ENCODE data around the gene ITPR1.

The ITPR1 gene

DNA sequence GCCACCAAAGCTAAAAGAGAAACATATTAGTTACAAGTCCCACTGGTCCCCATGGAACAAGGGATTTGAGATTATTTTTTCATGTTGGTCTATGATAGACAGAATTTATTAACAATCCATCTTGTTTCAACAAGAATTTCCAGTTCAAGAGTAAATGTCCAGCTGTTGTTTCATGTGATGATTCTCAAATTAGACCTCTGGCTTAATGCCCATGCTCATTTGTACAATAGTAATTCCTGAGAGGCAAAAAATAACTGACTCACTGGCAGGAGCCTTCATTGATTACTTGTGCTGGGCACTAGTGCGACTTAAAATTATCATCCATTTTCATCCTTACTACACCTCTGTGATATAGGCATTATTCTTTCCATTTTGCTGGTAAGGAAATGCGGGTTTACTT is 171.3 kb downstream of the ITPR1 start:
- H3K4me1 Mint-ChIP-seq (ENCODE audit: low read depth): peaks cover 4% of the 10 kb centered on the region
- no peak overlapping the region for H3K27ac Mint-ChIP-seq
- no peak overlapping the region for H3K4me3 Mint-ChIP-seq
- no peaks in the 10 kb centered on the region for H3K27me3 Mint-ChIP-seq
- intact Hi-C loops (cut with micrococcal nuclease): no loop called here
- H3K36me3 Mint-ChIP-seq (ENCODE audit: low read depth): peaks cover 73% of the 10 kb centered on the region
- no peaks in the 10 kb centered on the region for H3K9me3 Mint-ChIP-seq

DNA sequence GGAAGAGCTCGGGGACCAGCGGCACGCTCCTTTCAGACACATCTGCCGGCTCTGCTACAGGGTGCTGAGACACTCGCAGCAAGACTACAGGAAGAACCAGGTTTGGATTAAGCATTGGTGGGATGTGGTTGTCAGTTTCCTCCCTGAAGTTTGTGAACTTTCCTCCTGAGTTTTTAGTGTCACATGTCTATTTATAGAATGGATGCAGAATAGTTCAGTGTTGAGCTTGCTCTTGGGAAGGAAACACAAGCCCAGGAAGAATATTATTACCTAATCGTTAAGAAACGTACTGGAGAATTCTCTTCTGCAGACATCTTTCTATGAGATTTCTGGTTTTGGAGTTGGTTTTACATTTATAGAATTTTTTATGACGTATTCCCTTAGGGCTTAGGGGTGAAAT is 172.0 kb downstream of the ITPR1 start:
- no peaks in the 10 kb centered on the region for H3K27me3 Mint-ChIP-seq
- H3K9me3 Mint-ChIP-seq: no peaks in the 10 kb centered on the region
- H3K27ac Mint-ChIP-seq: no peak overlapping the region
- intact Hi-C loops (cut with micrococcal nuclease): no loop called here
- peaks cover 5% of the 10 kb centered on the region for H3K4me1 Mint-ChIP-seq (ENCODE audit: low read depth)
- no peak overlapping the region for H3K4me3 Mint-ChIP-seq
- H3K36me3 Mint-ChIP-seq (ENCODE audit: low read depth): peaks cover 81% of the 10 kb centered on the region

DNA sequence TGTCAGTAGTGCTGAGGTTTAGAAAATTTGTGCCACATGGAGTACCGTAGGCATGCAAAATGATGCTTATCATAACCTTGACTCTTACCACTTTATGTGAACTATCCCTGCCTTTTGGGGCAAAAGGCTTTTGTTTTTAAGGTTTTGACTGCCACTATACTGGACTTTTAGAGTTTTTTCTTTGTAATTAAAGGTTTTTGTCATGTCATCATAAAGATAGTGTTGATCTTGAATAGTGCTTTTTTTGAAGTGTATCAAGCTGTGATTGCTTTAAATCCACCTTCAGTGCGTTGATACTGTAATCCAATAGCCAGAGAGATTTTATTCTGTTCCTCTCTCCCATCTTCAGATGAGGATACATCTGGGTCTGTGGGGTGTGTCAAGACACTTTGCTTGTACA is 172.9 kb downstream of the ITPR1 start:
- Mint-ChIP-seq H3K9me3 (no peaks in the 10 kb centered on the region), H3K4me1 (ENCODE audit: low read depth) (peaks cover 5% of the 10 kb centered on the region), H3K27ac (no peak overlapping the region), H3K36me3 (ENCODE audit: low read depth) (peaks cover 89% of the 10 kb centered on the region), H3K4me3 (no peak overlapping the region), H3K27me3 (no peaks in the 10 kb centered on the region)
- intact Hi-C loops (cut with micrococcal nuclease): no loop called here

DNA sequence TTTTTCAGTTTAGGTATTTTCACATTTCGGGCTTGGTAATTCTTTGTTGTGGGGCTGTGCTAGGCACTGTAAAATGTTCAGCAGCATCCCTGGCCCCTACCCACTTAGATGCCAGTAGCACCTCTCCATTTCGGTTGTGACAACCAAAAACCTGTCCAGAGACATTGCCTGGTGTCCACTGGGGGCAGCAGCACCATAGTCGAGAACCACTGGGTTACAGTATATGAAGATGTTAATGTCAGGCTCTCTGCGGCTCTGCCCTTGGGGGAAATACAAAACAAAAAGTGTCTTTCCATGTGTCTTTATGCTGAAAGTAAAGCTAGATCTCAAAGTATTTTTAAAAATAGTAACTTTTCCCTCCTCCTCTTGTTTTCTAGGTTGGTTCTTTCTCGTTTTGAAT is 177.2 kb downstream of the ITPR1 start:
- Mint-ChIP-seq H3K36me3 (ENCODE audit: low read depth) (peaks cover 84% of the 10 kb centered on the region), H3K9me3 (no peaks in the 10 kb centered on the region), H3K4me1 (ENCODE audit: low read depth) (peaks cover 5% of the 10 kb centered on the region), H3K4me3 (no peak overlapping the region), H3K27me3 (no peaks in the 10 kb centered on the region), H3K27ac (no peak overlapping the region)
- intact Hi-C loops (cut with micrococcal nuclease): no loop called here

DNA sequence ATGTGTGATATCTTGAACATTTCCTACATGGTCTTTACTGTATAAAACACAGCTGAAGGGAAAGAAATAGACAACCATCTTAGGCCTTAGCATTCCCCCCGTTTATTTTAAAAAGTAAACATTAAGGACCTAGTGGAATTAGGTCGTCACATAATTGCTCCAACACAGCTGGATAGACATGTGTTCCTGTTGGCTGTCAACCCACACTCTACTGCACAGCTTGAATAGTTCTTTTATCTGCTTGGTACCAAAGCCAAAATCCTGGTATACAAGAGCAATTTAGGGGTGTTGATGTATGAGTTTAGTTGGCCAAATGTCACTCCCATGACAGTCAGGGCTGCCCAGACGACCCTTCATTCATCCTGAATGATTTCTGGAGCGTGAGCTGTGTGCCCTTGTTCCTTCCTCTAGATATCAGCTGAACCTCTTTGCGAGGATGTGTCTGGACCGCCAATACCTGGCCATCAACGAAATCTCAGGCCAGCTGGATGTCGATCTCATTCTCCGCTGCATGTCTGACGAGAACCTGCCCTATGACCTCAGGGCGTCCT is 179.7 kb downstream of the ITPR1 start:
- H3K36me3 Mint-ChIP-seq (ENCODE audit: low read depth): peaks cover 85% of the 10 kb centered on the region
- H3K4me3 Mint-ChIP-seq: no peak overlapping the region
- H3K27me3 Mint-ChIP-seq: no peaks in the 10 kb centered on the region
- intact Hi-C loops (cut with micrococcal nuclease): no loop called here
- no peaks in the 10 kb centered on the region for H3K9me3 Mint-ChIP-seq
- H3K4me1 Mint-ChIP-seq (ENCODE audit: low read depth): peaks cover 5% of the 10 kb centered on the region
- no peak overlapping the region for H3K27ac Mint-ChIP-seq

DNA sequence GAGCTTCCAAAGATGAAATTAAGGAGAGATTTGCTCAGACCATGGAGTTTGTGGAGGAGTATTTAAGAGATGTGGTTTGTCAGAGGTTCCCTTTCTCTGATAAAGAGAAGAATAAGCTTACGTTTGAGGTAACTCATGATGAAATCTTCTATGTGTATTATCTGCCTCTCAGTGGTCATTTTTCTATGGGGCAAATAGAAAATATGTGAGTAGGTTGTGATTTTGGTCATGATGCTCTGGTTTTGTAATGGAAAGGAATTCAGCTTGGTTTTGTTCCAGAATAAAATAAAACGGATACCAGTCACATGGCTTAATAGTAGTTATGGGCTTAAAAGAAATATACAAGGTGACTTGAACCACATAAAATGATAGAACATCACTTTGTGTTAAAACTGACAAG is 181.1 kb downstream of the ITPR1 start:
- Mint-ChIP-seq H3K4me3 (no peak overlapping the region), H3K27ac (no peak overlapping the region), H3K9me3 (no peaks in the 10 kb centered on the region), H3K36me3 (ENCODE audit: low read depth) (peaks cover 85% of the 10 kb centered on the region), H3K27me3 (no peaks in the 10 kb centered on the region), H3K4me1 (ENCODE audit: low read depth) (peaks cover 3% of the 10 kb centered on the region)
- intact Hi-C loops (cut with micrococcal nuclease): no loop called here

DNA sequence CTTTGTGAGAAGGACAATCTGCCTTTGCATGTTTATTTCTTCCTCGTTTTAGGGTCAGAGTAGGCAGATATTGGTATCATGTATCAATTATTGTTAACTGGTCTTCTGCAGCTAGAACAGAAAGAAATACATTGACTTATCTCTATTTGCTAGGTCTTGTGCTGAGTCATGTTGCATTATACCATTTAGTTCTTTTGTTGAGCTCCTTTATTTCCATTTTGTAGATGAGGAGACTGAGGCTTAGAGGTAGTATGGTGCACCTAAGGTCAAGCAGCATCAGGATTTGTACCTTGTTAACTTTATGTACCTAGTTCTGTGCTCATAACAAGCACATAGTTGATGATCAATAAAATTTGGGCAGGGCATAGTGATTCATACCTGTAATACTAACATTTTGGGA is 182.6 kb downstream of the ITPR1 start:
- intact Hi-C loops (cut with micrococcal nuclease): no loop called here
- Mint-ChIP-seq H3K9me3 (no peaks in the 10 kb centered on the region), H3K4me3 (no peak overlapping the region), H3K4me1 (ENCODE audit: low read depth) (no peaks in the 10 kb centered on the region), H3K27me3 (no peaks in the 10 kb centered on the region), H3K36me3 (ENCODE audit: low read depth) (peaks cover 82% of the 10 kb centered on the region), H3K27ac (no peak overlapping the region)

DNA sequence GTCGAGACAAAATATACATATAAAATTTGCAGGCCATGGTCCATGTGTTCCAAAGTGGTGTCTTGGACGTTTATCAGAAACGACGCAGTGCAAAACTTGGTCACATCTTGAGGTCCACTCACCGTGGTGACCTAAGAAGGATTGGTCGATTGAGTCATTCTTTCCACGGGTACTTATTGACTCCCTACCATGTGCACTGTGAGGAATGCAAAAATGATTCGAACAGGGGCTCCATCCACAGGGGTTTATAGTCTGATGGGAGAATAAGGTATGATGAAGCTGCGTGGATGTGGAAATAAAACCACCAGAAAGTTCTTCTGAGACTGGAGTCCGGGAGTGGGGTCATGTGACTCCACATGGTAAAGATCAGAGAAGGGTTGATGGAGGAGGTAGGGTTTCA is 185.2 kb downstream of the ITPR1 start:
- no peak overlapping the region for H3K27ac Mint-ChIP-seq

DNA sequence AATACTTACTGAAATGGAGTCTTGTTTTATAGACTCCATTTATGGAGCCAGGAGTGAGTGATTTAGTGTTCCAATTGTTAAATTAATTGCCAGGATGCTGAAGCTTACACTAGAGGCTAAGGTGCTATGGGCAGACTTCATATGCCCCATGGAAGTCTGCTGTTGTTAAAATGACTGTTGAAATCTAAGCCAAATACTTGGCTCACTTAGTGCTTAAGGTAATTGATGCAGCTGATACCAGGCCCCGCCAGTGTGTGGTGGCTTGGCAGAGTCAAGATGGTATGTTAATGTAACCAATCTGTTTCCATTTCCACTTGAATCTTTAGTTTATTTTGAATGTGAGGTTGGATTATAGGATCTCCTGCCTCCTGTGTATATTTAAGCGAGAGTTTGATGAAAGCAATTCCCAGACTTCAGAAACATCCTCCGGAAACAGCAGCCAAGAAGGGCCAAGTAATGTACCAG is 187.1 kb downstream of the ITPR1 start:
- Mint-ChIP-seq H3K9me3 (no peaks in the 10 kb centered on the region), H3K36me3 (ENCODE audit: low read depth) (peaks cover 80% of the 10 kb centered on the region), H3K27me3 (no peaks in the 10 kb centered on the region), H3K4me1 (ENCODE audit: low read depth) (no peaks in the 10 kb centered on the region), H3K27ac (no peak overlapping the region), H3K4me3 (no peak overlapping the region)
- intact Hi-C loops (cut with micrococcal nuclease): no loop called here

More for the DNA sequence above, 185.2 kb downstream of the ITPR1 start:
- Mint-ChIP-seq H3K4me3 (no peak overlapping the region), H3K27me3 (no peaks in the 10 kb centered on the region), H3K9me3 (no peaks in the 10 kb centered on the region), H3K4me1 (ENCODE audit: low read depth) (no peaks in the 10 kb centered on the region), H3K36me3 (ENCODE audit: low read depth) (peaks cover 80% of the 10 kb centered on the region)
- intact Hi-C loops (cut with micrococcal nuclease): no loop called here

DNA sequence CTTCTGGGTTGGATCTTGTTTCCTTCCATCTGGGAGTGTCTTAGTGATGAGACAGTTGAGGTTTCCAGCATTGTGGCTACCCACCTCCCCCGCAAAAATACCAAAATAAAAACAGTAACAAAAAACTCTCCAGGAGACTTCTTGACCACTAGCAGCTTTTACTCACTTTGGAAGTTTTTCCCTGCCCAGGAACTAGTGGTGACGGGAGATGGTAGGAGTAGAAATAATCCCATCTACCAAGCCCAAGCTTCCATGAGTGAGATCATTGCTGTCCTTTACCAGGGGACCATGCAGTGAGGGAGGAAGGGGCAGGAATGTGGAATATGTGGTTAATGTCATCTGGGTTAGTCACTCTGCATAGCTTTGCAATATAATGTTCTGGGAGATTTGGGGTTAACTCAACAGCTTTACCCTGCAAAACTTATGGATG is 187.7 kb downstream of the ITPR1 start:
- H3K4me3 Mint-ChIP-seq: no peak overlapping the region
- no peaks in the 10 kb centered on the region for H3K4me1 Mint-ChIP-seq (ENCODE audit: low read depth)
- H3K27me3 Mint-ChIP-seq: no peaks in the 10 kb centered on the region
- no peaks in the 10 kb centered on the region for H3K9me3 Mint-ChIP-seq
- intact Hi-C loops (cut with micrococcal nuclease): no loop called here
- peaks cover 84% of the 10 kb centered on the region for H3K36me3 Mint-ChIP-seq (ENCODE audit: low read depth)
- no peak overlapping the region for H3K27ac Mint-ChIP-seq

DNA sequence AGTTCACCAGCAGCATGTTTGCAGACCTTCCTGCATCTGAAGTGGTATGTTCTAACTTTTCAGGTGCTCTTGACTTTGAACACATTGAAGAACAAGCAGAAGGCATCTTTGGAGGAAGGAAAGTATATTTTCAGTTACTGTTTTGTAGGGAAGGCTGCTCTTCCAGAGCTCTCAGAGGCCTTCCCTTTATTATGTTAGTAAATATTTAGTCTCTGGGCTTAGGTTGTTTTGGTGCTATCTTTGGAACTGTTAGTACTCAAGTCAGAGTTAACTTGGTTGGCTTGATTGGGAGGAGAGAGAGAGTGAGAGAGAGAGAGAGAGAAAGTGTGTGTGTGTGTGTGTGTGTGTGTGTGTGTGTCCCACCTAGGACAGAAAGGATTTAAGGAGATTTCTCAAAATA is 188.2 kb downstream of the ITPR1 start:
- Mint-ChIP-seq H3K36me3 (ENCODE audit: low read depth) (peaks cover 84% of the 10 kb centered on the region), H3K4me3 (no peak overlapping the region), H3K27me3 (no peaks in the 10 kb centered on the region), H3K4me1 (ENCODE audit: low read depth) (no peaks in the 10 kb centered on the region), H3K9me3 (no peaks in the 10 kb centered on the region), H3K27ac (no peak overlapping the region)
- intact Hi-C loops (cut with micrococcal nuclease): no loop called here

DNA sequence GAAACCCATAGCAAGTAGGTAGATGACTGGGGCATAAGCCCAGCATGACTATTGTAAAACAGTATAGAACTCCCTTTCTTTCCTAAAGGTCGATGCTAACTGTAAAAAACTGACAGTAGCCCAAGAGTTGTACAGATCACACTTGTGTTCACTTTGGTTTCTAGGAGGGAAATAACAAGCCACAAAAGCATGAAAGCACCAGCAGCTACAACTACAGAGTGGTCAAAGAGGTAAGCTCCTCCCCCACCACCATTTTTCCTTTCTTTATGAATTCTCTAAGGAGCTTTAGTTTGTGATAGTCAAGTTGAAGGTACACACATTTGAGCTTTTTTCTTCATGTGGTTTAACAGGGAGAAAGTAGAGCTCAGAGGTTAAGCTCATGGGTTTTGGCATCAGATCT is 191.0 kb downstream of the ITPR1 start:
- Mint-ChIP-seq H3K36me3 (ENCODE audit: low read depth) (peaks cover 82% of the 10 kb centered on the region), H3K9me3 (no peaks in the 10 kb centered on the region), H3K4me3 (no peak overlapping the region), H3K4me1 (ENCODE audit: low read depth) (no peaks in the 10 kb centered on the region), H3K27me3 (no peaks in the 10 kb centered on the region), H3K27ac (no peak overlapping the region)
- intact Hi-C loops (cut with micrococcal nuclease): no loop called here

DNA sequence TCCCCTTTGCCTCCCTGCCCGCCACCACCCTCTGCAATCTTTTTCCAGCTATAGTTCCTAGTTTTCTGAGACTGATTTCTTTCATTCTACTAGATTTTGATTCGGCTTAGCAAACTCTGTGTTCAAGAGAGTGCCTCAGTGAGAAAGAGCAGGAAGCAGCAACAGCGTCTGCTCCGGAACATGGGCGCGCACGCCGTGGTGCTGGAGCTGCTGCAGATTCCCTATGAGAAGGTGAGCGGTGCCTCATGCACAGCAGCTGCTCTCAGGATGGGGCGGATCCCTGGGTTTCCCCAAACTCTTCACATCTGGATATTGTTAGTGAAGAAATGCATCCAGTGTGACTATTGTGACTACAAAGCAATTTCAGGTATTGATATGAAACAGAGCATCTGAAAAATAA is 191.8 kb downstream of the ITPR1 start:
- no peaks in the 10 kb centered on the region for H3K4me1 Mint-ChIP-seq (ENCODE audit: low read depth)

DNA sequence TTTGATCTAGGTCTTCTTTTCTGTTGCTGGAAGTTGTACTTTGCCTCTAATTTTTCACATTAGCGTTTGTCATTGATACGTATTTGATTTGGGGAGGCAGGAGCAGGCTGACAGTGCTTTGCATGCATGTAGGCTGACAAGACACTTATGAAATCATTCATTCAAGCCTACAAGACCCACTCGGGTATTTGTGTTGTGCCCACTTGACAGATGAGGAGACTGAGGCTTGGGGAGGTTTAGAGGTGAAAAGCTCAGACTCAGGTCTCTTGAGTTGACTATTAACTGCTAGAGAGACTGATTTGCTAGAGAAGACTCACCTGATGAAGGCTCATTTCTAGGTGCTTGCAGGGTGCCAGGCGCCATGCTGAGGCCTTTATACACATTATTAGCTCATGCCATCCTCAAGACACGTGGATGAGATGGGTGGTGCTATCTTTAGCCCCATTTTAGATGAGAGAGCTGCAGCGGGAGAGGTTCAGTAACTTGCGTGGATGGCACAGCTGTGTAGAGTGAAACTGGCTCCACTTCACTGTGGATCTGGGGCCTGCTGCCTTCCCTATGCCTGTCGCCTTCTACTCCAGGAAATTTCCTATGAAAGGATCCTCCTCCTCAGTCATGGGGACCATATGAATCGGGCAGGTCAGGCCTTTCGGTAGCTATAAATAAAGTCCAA is 192.7 kb downstream of the ITPR1 start:
- Mint-ChIP-seq H3K9me3 (peaks cover 8% of the 10 kb centered on the region), H3K36me3 (ENCODE audit: low read depth) (peaks cover 84% of the 10 kb centered on the region), H3K4me1 (ENCODE audit: low read depth) (no peaks in the 10 kb centered on the region), H3K27me3 (no peaks in the 10 kb centered on the region), H3K4me3 (no peak overlapping the region), H3K27ac (no peak overlapping the region)
- intact Hi-C loops (cut with micrococcal nuclease): no loop called here

More for the DNA sequence above, 191.8 kb downstream of the ITPR1 start:
- H3K27ac Mint-ChIP-seq: no peak overlapping the region
- H3K36me3 Mint-ChIP-seq (ENCODE audit: low read depth): peaks cover 83% of the 10 kb centered on the region
- no peaks in the 10 kb centered on the region for H3K27me3 Mint-ChIP-seq
- peaks cover 7% of the 10 kb centered on the region for H3K9me3 Mint-ChIP-seq
- H3K4me3 Mint-ChIP-seq: no peak overlapping the region
- intact Hi-C loops (cut with micrococcal nuclease): no loop called here

DNA sequence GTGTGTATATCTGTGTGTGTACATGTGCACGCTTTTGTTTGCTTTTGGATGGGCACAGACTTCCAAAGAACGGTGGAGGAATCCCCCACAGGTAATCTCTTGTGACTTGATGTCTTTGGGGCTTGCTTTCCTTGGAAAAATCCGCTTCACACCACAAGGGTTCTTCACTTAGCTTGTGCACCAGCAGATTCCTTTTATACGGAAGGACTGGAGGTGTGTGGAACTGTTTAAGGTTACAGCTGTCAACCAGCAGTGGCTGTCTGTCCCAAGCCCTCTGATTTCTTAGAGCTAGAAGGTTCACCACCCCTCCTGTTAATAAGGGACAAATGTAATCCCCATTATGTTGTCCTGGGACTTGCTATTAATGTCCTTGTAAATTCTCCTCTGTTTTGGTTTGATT is 193.5 kb downstream of the ITPR1 start:
- H3K4me1 Mint-ChIP-seq (ENCODE audit: low read depth): no peaks in the 10 kb centered on the region
- no peaks in the 10 kb centered on the region for H3K27me3 Mint-ChIP-seq
- intact Hi-C loops (cut with micrococcal nuclease): no loop called here
- peaks cover 8% of the 10 kb centered on the region for H3K9me3 Mint-ChIP-seq
- H3K4me3 Mint-ChIP-seq: no peak overlapping the region
- H3K27ac Mint-ChIP-seq: no peak overlapping the region
- H3K36me3 Mint-ChIP-seq (ENCODE audit: low read depth): peaks cover 84% of the 10 kb centered on the region

All from dendritic cell treated with granulocyte-macrophage colony-stimulating factor and Interleukin-4, amounts not matched to agents 40 ng/mL and 50 ng/mL, for 4 days (primary cell).